MM.1S (cell line): ENCODE data around the gene CFAP90.

Experiments
- DNase-seq: peaks from one replicate; pipeline ENCODE4 v3.0.0-alpha.2; 2015
- H2AFZ ChIP-seq: fragments of 300-600 bp; sonication (generic); 2 replicates; pipeline ENCODE4 v1.6.0; 2016; ENCODE audit warnings: antibody characterized with exemption, low read length
- H3F3A ChIP-seq: fragments of 300-600 bp; sonication (generic); 2 replicates; pipeline ENCODE4 v1.6.1; 2016; ENCODE audit warnings: mild to moderate bottlenecking, antibody characterized with exemption, low read length, moderate library complexity, mixed read lengths; ENCODE audit not compliant: insufficient read depth
- H3K27ac ChIP-seq: fragments of 300-600 bp; sonication (generic); 2 replicates; pipeline ENCODE4 v1.5.1; 2016; ENCODE audit warnings: mild to moderate bottlenecking, low read length
- H3K27me3 ChIP-seq: fragments of 300-600 bp; sonication (generic); replicated peaks from 2 replicates; pipeline ENCODE4 v1.6.0; 2016; ENCODE audit warnings: low read length; ENCODE audit not compliant: insufficient read depth
- H3K36me3 ChIP-seq: fragments of 300-600 bp; sonication (generic); replicated peaks from 2 replicates; pipeline ENCODE4 v1.6.1; 2016; ENCODE audit warnings: mild to moderate bottlenecking, low read length, mixed read lengths; ENCODE audit not compliant: insufficient read depth
- H3K4me1 ChIP-seq: fragments of 300-600 bp; sonication (generic); 2 replicates; pipeline ENCODE4 v1.6.1; 2016; ENCODE audit warnings: low read length, mixed read lengths
- H3K4me2 ChIP-seq: fragments of 300-600 bp; sonication (generic); 2 replicates; pipeline ENCODE4 v1.6.0; 2016; ENCODE audit warnings: low read depth, low read length
- H3K4me3 ChIP-seq: fragments of 300-600 bp; sonication (generic); 2 replicates; pipeline ENCODE4 v1.5.1; 2016; ENCODE audit warnings: low read length, mixed read lengths
- H3K79me2 ChIP-seq: fragments of 300-600 bp; sonication (generic); 2 replicates; pipeline ENCODE4 v1.6.1; 2016; ENCODE audit warnings: mixed run types, low read length, mixed read lengths
- H3K9ac ChIP-seq: fragments of 300-600 bp; sonication (generic); 2 replicates; pipeline ENCODE4 v1.6.1; 2016; ENCODE audit warnings: low read length, mixed read lengths
- H3K9me2 ChIP-seq: fragments of 300-600 bp; sonication (generic); replicated peaks from 2 replicates; pipeline ENCODE4 v1.6.1; 2016; ENCODE audit warnings: mild to moderate bottlenecking, low read length, mixed read lengths; ENCODE audit not compliant: insufficient read depth
- H3K9me3 ChIP-seq: fragments of 300-600 bp; sonication (generic); replicated peaks from 2 replicates; pipeline ENCODE4 v1.6.1; 2016; ENCODE audit warnings: mild to moderate bottlenecking, low read length, mixed read lengths; ENCODE audit not compliant: insufficient read depth
- H4K20me1 ChIP-seq: fragments of 300-600 bp; sonication (generic); 2 replicates; pipeline ENCODE4 v1.6.1; 2016; ENCODE audit warnings: mild to moderate bottlenecking, low read length, moderate library complexity, mixed read lengths; ENCODE audit not compliant: insufficient read depth
- CTCF ChIP-seq: fragments of 300-600 bp; sonication (generic); IDR thresholded peaks from 2 replicates; pipeline ENCODE4 v1.5.1; 2016; ENCODE audit warnings: antibody characterized with exemption, low read length, mixed read lengths
- EZH2 ChIP-seq: fragments of 300-600 bp; sonication (generic); optimal IDR thresholded peaks from 2 replicates; pipeline ENCODE3; 2017; ENCODE audit warnings: low read depth, mild to moderate bottlenecking, antibody characterized with exemption, low read length, mixed read lengths
- EZH2phosphoT487 ChIP-seq: fragments of 300-600 bp; sonication (generic); IDR thresholded peaks from 2 replicates; pipeline ENCODE4 v1.6.1; 2018; ENCODE audit warnings: antibody characterized with exemption, low read length

The CFAP90 gene

GRCh38 chr5:7846327-7846726 lies 4.6 kb downstream of the CFAP90 start:
- DNase-seq: no peak
- Histone ChIP-seq H3K9me2 (no peaks in the 10 kb centered on the region), H3K4me2 (no peak overlapping the region), H2AFZ (no peak overlapping the region), H4K20me1 (no peaks in the 10 kb centered on the region), H3K4me1 (no peaks in the 10 kb centered on the region), H3K36me3 (no peaks in the 10 kb centered on the region), H3K4me3 (no peak overlapping the region), H3K9ac (no peak overlapping the region), H3K9me3 (no peaks in the 10 kb centered on the region), H3F3A (no peaks in the 10 kb centered on the region), H3K79me2 (no peaks in the 10 kb centered on the region), H3K27ac (no peak overlapping the region), H3K27me3 (no peaks in the 10 kb centered on the region)
- no peak for TF ChIP-seq EZH2
- no peak for TF ChIP-seq CTCF
- no peak for TF ChIP-seq EZH2phosphoT487

- H2AFZ ChIP-seq: no peak overlapping the region
- no peaks in the 10 kb centered on the region for H3F3A ChIP-seq
- H3K79me2 ChIP-seq: no peaks in the 10 kb centered on the region
- H3K9me2 ChIP-seq: no peaks in the 10 kb centered on the region
- H3K9ac ChIP-seq: no peak overlapping the region
- H3K27me3 ChIP-seq: no peaks in the 10 kb centered on the region
- DNase-seq: no peak
- no peak overlapping the region for H3K4me3 ChIP-seq
- no peak overlapping the region for H3K27ac ChIP-seq
- TF ChIP-seq EZH2phosphoT487 (no peak), CTCF (no peak), EZH2 (no peak)
- no peaks in the 10 kb centered on the region for H4K20me1 ChIP-seq
- H3K4me2 ChIP-seq: no peak overlapping the region
- no peaks in the 10 kb centered on the region for H3K4me1 ChIP-seq
- H3K9me3 ChIP-seq: no peaks in the 10 kb centered on the region
- no peaks in the 10 kb centered on the region for H3K36me3 ChIP-seq
Measured at GRCh38 chr5:7845557-7845956, 5.4 kb downstream of the CFAP90 start.

- Histone ChIP-seq H3K27me3 (no peaks in the 10 kb centered on the region), H3K27ac (no peak overlapping the region), H3K9me2 (no peaks in the 10 kb centered on the region), H3K79me2 (no peaks in the 10 kb centered on the region), H3K4me1 (no peaks in the 10 kb centered on the region), H3F3A (no peaks in the 10 kb centered on the region), H4K20me1 (no peaks in the 10 kb centered on the region), H2AFZ (no peak overlapping the region), H3K4me3 (no peak overlapping the region), H3K9ac (no peak overlapping the region), H3K4me2 (no peak overlapping the region), H3K36me3 (no peaks in the 10 kb centered on the region), H3K9me3 (no peaks in the 10 kb centered on the region)
- no peak for DNase-seq
- TF ChIP-seq EZH2phosphoT487 (no peak), EZH2 (no peak), CTCF (no peak)
Measured at GRCh38 chr5:7844901-7845300, 6.0 kb downstream of the CFAP90 start.
